Cardiac muscle cell (in vitro differentiated cells and primary cell): ENCODE results near the gene ASPDH. TPM values are rescaled to one million over a fixed set of nuclear protein-coding genes. Genes with fewer than 3 reads are reported as not detected.
"Not testable (repeated sequence)": the region's sequence is repeated elsewhere in the genome, so short reads cannot be mapped to it uniquely, and the experiment has no call there.

Source experiments
- DNase-seq, 2 donors: peaks; one replicate each; pipeline versions ENCODE4 v3.0.0 to v3.0.0-alpha.2; 2010 to 2017; ENCODE audit warnings: low read depth in 1 of 2, low spot score in 1 of 2
- H3K27ac ChIP-seq: fragments of 200-600 bp; sonication (generic); 2 replicates; pipeline ENCODE4 v1.5.1; 2016
- H3K27me3 ChIP-seq: fragments of 200-600 bp; sonication (generic); 2 replicates; pipeline ENCODE4 v1.6.0; 2016; ENCODE audit warnings: control low read depth
- H3K36me3 ChIP-seq: fragments of 200-600 bp; sonication (generic); 2 replicates; pipeline ENCODE4 v1.5.1; 2016; ENCODE audit warnings: control low read depth
- H3K4me1 ChIP-seq: fragments of 200-600 bp; sonication (generic); 2 replicates; pipeline ENCODE4 v1.8.1; 2017; ENCODE audit warnings: low read depth, mild to moderate bottlenecking, mixed run types
- H3K4me3 ChIP-seq: fragments of 200-600 bp; sonication (generic); 2 replicates; pipeline ENCODE4 v1.5.1; 2016; ENCODE audit warnings: mild to moderate bottlenecking
- H3K9me3 ChIP-seq: fragments of 200-600 bp; sonication (generic); 2 replicates; pipeline ENCODE4 v1.5.1; 2017; ENCODE audit warnings: low read depth, mild to moderate bottlenecking, control low read depth
- CTCF ChIP-seq: IDR thresholded peaks from 2 replicates; pipeline ENCODE4 v1.5.1; 2012; ENCODE audit warnings: low read depth, mild to moderate bottlenecking, low read length
- polyA plus RNA-seq: library from polyadenylated mRNA; unstranded; fragments of >200 nt; fragmentation: Nextera tagmentation; extraction: Ambion mirVana; gene quantifications from 2 replicates; pipeline ENCODE4 v1.2.1, GENCODE V29; 2016
- total RNA-seq: library from RNA; depleted of rRNA; stranded (reverse); fragments of >200 nt; gene quantifications from 2 replicates; pipeline ENCODE4 v1.2.3, GENCODE V29; 2016

Gene ASPDH
- total and polyA plus RNA-seq, 2 experiments from 2014 or later = not detected

- H3K27me3 ChIP-seq = no peaks in the 10 kb centered on the region
- H3K4me3 ChIP-seq = no peak overlapping the region
- no peaks in the 10 kb centered on the region for H3K36me3 ChIP-seq
- H3K27ac ChIP-seq = no peak overlapping the region
- no peak for DNase-seq
- no peaks in the 10 kb centered on the region for H3K9me3 ChIP-seq
- no peak for TF ChIP-seq CTCF
- no peaks in the 10 kb centered on the region for H3K4me1 ChIP-seq
Observed at GRCh38 chr19:50535672-50536187, 22.0 kb upstream of the ASPDH start.

- no peak overlapping the region for H3K4me3 ChIP-seq
- H3K36me3 ChIP-seq = no peaks in the 10 kb centered on the region
- H3K27ac ChIP-seq = no peak overlapping the region
- no peak for DNase-seq
- no peaks in the 10 kb centered on the region for H3K27me3 ChIP-seq
- no peaks in the 10 kb centered on the region for H3K9me3 ChIP-seq
- H3K4me1 ChIP-seq = no peaks in the 10 kb centered on the region
- TF ChIP-seq CTCF = no peak
Observed at GRCh38 chr19:50534478-50534877, 20.8 kb upstream of the ASPDH start.

GRCh38 chr19:50532952-50533351, 19.2 kb upstream of the ASPDH start:
- no peak overlapping the region for H3K27ac ChIP-seq
- no peaks in the 10 kb centered on the region for H3K36me3 ChIP-seq
- H3K9me3 ChIP-seq = no peaks in the 10 kb centered on the region
- no peaks in the 10 kb centered on the region for H3K27me3 ChIP-seq
- no peak for TF ChIP-seq CTCF
- no peak overlapping the region for H3K4me3 ChIP-seq
- no peak for DNase-seq
- no peaks in the 10 kb centered on the region for H3K4me1 ChIP-seq

- Histone ChIP-seq H3K27ac (no peak overlapping the region), H3K36me3 (no peaks in the 10 kb centered on the region), H3K9me3 (no peaks in the 10 kb centered on the region), H3K27me3 (no peaks in the 10 kb centered on the region), H3K4me3 (no peak overlapping the region), H3K4me1 (no peaks in the 10 kb centered on the region)
- TF ChIP-seq CTCF = no peak
- DNase-seq = no peak
Observed at GRCh38 chr19:50531171-50531612, 17.5 kb upstream of the ASPDH start.

- H3K9me3 ChIP-seq, H3K27ac ChIP-seq, H3K27me3 ChIP-seq, H3K4me1 ChIP-seq, H3K36me3 ChIP-seq, DNase-seq, H3K4me3 ChIP-seq: not testable (repeated sequence)
Observed at GRCh38 chr19:50528052-50528451, 14.3 kb upstream of the ASPDH start.

GRCh38 chr19:50522881-50523280, 9.2 kb upstream of the ASPDH start:
- H3K4me1 ChIP-seq = no peaks in the 10 kb centered on the region
- H3K36me3 ChIP-seq = peaks cover 5% of the 10 kb centered on the region
- TF ChIP-seq CTCF = no peak
- no peaks in the 10 kb centered on the region for H3K9me3 ChIP-seq
- no peak for DNase-seq
- no peak overlapping the region for H3K27ac ChIP-seq
- H3K27me3 ChIP-seq = no peaks in the 10 kb centered on the region
- no peak overlapping the region for H3K4me3 ChIP-seq
